ENCODE results near the gene IFNA2. TPM values are rescaled to one million over a fixed set of nuclear protein-coding genes. Genes with fewer than 3 reads are reported as not detected.

Gene IFNA2
- total RNA-seq, 1 donor: not detected

- H3K4me3 ChIP-seq (ENCODE audit: insufficient read depth, low read length): no peak overlapping the region
- H3K79me2 ChIP-seq (ENCODE audit: insufficient read depth, low read length): no peaks in the 10 kb centered on the region
- no peak for DNase-seq (ENCODE audit: insufficient read length, low spot score, missing footprints)
- H3K4me1 ChIP-seq (ENCODE audit: insufficient read depth, low read length): peaks cover 7% of the 10 kb centered on the region
- no peak overlapping the region for H3K4me2 ChIP-seq (ENCODE audit: insufficient read depth, low read length)
- H3K36me3 ChIP-seq (ENCODE audit: insufficient read depth, low read length): no peaks in the 10 kb centered on the region
- TF ChIP-seq, protein P1, sequence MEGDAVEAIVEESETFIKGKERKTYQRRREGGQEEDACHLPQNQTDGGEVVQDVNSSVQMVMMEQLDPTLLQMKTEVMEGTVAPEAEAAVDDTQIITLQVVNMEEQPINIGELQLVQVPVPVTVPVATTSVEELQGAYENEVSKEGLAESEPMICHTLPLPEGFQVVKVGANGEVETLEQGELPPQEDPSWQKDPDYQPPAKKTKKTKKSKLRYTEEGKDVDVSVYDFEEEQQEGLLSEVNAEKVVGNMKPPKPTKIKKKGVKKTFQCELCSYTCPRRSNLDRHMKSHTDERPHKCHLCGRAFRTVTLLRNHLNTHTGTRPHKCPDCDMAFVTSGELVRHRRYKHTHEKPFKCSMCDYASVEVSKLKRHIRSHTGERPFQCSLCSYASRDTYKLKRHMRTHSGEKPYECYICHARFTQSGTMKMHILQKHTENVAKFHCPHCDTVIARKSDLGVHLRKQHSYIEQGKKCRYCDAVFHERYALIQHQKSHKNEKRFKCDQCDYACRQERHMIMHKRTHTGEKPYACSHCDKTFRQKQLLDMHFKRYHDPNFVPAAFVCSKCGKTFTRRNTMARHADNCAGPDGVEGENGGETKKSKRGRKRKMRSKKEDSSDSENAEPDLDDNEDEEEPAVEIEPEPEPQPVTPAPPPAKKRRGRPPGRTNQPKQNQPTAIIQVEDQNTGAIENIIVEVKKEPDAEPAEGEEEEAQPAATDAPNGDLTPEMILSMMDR (IDR thresholded peaks at IDR 0.05; ENCODE audit: extremely low read depth, low read depth, low read length): no peak
- H4K20me1 ChIP-seq (ENCODE audit: insufficient read depth, low read length): no peaks in the 10 kb centered on the region
- H3K27ac ChIP-seq (ENCODE audit: low read depth, low read length): no peak overlapping the region
- H3K9me3 ChIP-seq (ENCODE audit: low read depth, low read length): no peaks in the 10 kb centered on the region
- peaks cover 55% of the 10 kb centered on the region for H3K27me3 ChIP-seq (ENCODE audit: insufficient read depth, low read length)
- no peak overlapping the region for H2AFZ ChIP-seq (ENCODE audit: low read length)
Observed at GRCh38 chr9:21404146-21404545, 18.9 kb upstream of the IFNA2 start.

GRCh38 chr9:21402386-21403251 is 17.4 kb upstream of the IFNA2 start:
- H3K9me3 ChIP-seq (ENCODE audit: low read depth, low read length): no peaks in the 10 kb centered on the region
- peak overlapping the region; percentile 59 for H2AFZ ChIP-seq (ENCODE audit: low read length)
- DNase-seq (ENCODE audit: insufficient read length, low spot score, missing footprints): peak; percentile 51
- H3K79me2 ChIP-seq (ENCODE audit: insufficient read depth, low read length): no peaks in the 10 kb centered on the region
- peaks cover 7% of the 10 kb centered on the region for H3K4me1 ChIP-seq (ENCODE audit: insufficient read depth, low read length)
- no peak overlapping the region for H3K27ac ChIP-seq (ENCODE audit: low read depth, low read length)
- H3K36me3 ChIP-seq (ENCODE audit: insufficient read depth, low read length): no peaks in the 10 kb centered on the region
- TF ChIP-seq, protein P1 (IDR thresholded peaks at IDR 0.05; ENCODE audit: extremely low read depth, low read depth, low read length): no peak
- peak overlapping the region; percentile 59 for H3K4me3 ChIP-seq (ENCODE audit: insufficient read depth, low read length)
- H3K4me2 ChIP-seq (ENCODE audit: insufficient read depth, low read length): peak overlapping the region; percentile 72
- H3K27me3 ChIP-seq (ENCODE audit: insufficient read depth, low read length): peaks cover 55% of the 10 kb centered on the region
- no peaks in the 10 kb centered on the region for H4K20me1 ChIP-seq (ENCODE audit: insufficient read depth, low read length)

GRCh38 chr9:21399956-21400355 is 14.8 kb upstream of the IFNA2 start:
- Histone ChIP-seq H3K9me3 (ENCODE audit: low read depth, low read length) (no peaks in the 10 kb centered on the region), H3K4me3 (ENCODE audit: insufficient read depth, low read length) (no peak overlapping the region), H3K79me2 (ENCODE audit: insufficient read depth, low read length) (no peaks in the 10 kb centered on the region), H2AFZ (ENCODE audit: low read length) (no peak overlapping the region), H4K20me1 (ENCODE audit: insufficient read depth, low read length) (no peaks in the 10 kb centered on the region), H3K4me1 (ENCODE audit: insufficient read depth, low read length) (peaks cover 14% of the 10 kb centered on the region), H3K27me3 (ENCODE audit: insufficient read depth, low read length) (peaks cover 56% of the 10 kb centered on the region), H3K4me2 (ENCODE audit: insufficient read depth, low read length) (no peak overlapping the region), H3K36me3 (ENCODE audit: insufficient read depth, low read length) (no peaks in the 10 kb centered on the region), H3K27ac (ENCODE audit: low read depth, low read length) (no peak overlapping the region)
- no peak for DNase-seq (ENCODE audit: insufficient read length, low spot score, missing footprints)
- TF ChIP-seq, protein P1 (IDR thresholded peaks at IDR 0.05; ENCODE audit: extremely low read depth, low read depth, low read length): no peak

DNA sequence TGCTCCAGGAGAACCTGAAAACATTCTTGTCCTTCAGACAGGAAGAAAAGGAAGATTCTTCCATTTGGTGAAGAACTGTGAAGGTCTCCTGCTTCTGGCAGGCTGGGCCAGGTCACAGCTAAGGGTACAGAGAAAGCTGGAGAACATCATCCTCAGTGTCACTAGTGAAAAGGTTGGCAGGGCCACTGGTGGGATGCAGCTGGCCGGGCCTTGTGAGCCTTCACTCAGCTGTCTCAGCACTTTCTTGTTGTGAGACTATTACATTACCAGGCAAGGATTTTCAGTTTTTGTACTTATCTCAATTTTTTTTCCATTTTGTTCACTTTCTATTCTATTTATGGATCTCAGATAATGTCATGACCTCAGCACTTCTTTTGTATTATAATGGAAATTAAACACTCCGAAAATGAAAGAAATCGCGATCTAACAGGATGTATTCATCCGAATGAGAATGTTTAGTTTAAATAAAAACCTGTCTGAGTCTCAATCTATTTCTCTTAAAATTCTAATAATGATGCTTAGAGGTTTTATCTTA is 13.8 kb upstream of the IFNA2 start:
- Histone ChIP-seq H3K27ac (ENCODE audit: low read depth, low read length) (no peak overlapping the region), H3K27me3 (ENCODE audit: insufficient read depth, low read length) (peaks cover 56% of the 10 kb centered on the region), H3K79me2 (ENCODE audit: insufficient read depth, low read length) (no peaks in the 10 kb centered on the region), H3K36me3 (ENCODE audit: insufficient read depth, low read length) (no peaks in the 10 kb centered on the region), H3K4me1 (ENCODE audit: insufficient read depth, low read length) (peaks cover 14% of the 10 kb centered on the region), H3K9me3 (ENCODE audit: low read depth, low read length) (no peaks in the 10 kb centered on the region), H3K4me2 (ENCODE audit: insufficient read depth, low read length) (no peak overlapping the region), H2AFZ (ENCODE audit: low read length) (no peak overlapping the region), H4K20me1 (ENCODE audit: insufficient read depth, low read length) (no peaks in the 10 kb centered on the region), H3K4me3 (ENCODE audit: insufficient read depth, low read length) (no peak overlapping the region)
- TF ChIP-seq, protein P1 (IDR thresholded peaks at IDR 0.05; ENCODE audit: extremely low read depth, low read depth, low read length): no peak
- no peak for DNase-seq (ENCODE audit: insufficient read length, low spot score, missing footprints)

Data from osteoblast (primary cell).